HepG2 (cell line): ENCODE results near the gene ORMDL3.

Experiments
- FOSL2 ChIP-seq: sonication (generic); formaldehyde crosslinking; IDR thresholded peaks from 2 replicates; pipeline ENCODE4 v1.4.0; 2020; ENCODE audit warnings: missing genetic modification reagents
- KLF11 ChIP-seq: IDR thresholded peaks from 2 replicates; pipeline ENCODE4 v1.6.1; 2016; ENCODE audit warnings: missing compliant biosample characterization
- KLF9 ChIP-seq: IDR thresholded peaks from 2 replicates; pipeline ENCODE4 v1.6.1; 2016; ENCODE audit warnings: low read depth
- RAD21 ChIP-seq: fragments of 450-650 bp; formaldehyde crosslinking; IDR thresholded peaks from 2 replicates; pipeline ENCODE4 v1.5.0; 2020; ENCODE audit warnings: mild to moderate bottlenecking

- TF ChIP-seq KLF9 (CRISPR knock-in tag), result peak; percentile 86
- TF ChIP-seq FOSL2, result peak; percentile 63
- peak; percentile 57; the same call in 1 of the 2 replicates for TF ChIP-seq RAD21 (CRISPR knock-in tag)
- TF ChIP-seq KLF11 (CRISPR knock-in tag), result 0 out of 2 replicates have a peak, but pooled peaks have one; percentile 10
These were observed at the start of gene ORMDL3, which contains the start of gene LRRC3C for GRCh38 chr17:39927101-39927928.
